M059J (cell line): ENCODE results near the gene OMG. TPM values are rescaled to one million over a fixed set of nuclear protein-coding genes. Genes with fewer than 3 reads are reported as not detected.
A peak's percentile ranks its signal among the peaks of the same experiment; 100 is the strongest.
"Not testable (repeated sequence)": the region's sequence is repeated elsewhere in the genome, so short reads cannot be mapped to it uniquely, and the experiment has no call there.

Experiments
- DNase-seq: peaks from one replicate; pipeline ENCODE4 v3.0.0-alpha.2; 2012; ENCODE audit warnings: low read depth
- total RNA-seq: library from RNA; depleted of rRNA; stranded (reverse); fragments of >200 nt; shearing (Covaris generic); gene quantifications from 2 replicates; pipeline ENCODE4 v1.2.3, GENCODE V29; 2014; rRNA removed

Gene OMG, protein sequence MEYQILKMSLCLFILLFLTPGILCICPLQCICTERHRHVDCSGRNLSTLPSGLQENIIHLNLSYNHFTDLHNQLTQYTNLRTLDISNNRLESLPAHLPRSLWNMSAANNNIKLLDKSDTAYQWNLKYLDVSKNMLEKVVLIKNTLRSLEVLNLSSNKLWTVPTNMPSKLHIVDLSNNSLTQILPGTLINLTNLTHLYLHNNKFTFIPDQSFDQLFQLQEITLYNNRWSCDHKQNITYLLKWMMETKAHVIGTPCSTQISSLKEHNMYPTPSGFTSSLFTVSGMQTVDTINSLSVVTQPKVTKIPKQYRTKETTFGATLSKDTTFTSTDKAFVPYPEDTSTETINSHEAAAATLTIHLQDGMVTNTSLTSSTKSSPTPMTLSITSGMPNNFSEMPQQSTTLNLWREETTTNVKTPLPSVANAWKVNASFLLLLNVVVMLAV
- not detected in 2 replicates for total RNA-seq

DNA sequence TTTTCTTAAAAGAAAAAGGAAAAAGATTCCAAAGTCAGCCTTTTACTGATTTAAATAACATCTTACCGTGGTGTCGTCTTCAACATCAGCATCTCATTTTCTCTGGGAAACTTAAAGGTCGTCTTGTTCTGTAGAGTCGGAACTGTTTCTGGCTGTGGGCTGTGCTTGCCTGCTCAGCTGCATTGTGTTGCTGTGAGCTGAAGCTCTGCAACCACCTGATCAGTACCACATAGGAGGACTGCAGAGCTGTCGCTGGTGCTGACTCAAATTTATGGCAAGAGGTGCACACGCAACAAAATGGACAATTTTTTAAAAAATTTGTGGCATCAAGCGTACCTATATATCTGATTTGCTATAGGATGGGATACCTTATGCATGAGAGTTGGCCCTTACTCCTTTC is at the start of gene OMG:
OMG (minus strand) TSS at position 150 of the 400 bp plus-strand sequence. CDS start 908 bp downstream, outside the sequence.
- no peak for DNase-seq

DNA sequence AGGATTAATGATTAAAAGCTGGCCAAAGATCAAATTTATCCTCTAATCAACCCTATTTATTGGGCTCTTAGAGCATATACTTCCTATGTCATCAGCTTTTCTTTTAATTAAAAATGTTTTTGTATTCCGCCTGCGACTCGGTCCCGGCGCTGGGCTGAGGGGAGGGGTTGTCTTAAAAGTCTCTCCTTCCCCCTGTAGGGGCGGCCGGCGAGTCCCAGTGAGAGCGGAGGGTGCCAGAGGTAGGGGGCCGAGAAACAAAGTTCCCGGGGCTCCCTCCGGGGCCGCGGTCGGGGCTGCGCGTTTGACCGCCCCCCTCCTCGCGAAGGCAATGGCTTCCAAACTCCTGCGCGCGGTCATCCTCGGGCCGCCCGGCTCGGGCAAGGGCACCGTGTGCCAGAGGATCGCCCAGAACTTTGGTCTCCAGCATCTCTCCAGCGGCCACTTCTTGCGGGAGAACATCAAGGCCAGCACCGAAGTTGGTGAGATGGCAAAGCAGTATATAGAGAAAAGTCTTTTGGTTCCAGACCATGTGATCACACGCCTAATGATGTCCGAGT is 48.2 kb upstream of the OMG start:
- DNase-seq, result not testable (repeated sequence)

DNA sequence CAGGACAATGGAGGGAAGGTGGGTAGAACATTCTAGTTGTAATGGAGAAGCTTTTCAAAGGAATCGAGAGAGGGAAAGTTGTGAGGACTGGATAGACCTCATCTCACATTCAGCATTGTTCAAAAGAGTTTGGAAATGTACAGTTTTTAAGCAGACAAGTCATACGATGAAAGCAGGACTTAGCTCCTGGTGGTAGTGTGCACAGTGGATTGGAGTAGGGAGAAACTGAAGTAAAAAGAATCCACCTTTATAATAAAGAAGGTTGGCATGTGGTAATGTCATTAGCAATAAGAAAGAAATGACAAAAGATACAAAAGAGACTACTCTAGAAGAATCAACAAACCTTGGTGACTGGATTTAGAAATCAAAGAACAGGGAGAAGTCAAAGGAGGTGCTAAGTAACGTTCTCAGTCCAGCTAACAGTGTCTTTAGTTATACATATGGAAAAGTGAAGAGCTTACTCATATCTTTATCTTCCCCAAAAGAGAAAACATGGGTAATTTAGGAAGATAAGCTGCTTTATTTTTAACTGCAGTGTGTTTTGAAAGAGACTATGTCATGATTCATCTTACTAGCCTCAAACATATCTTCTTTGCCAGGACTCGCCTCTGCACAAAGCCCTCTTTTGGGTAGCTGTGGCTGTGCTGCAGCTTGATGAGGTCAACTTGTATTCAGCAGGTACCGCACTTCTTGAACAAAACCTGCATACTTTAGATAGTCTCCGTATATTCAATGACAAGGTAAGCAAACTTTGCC is 43.0 kb upstream of the OMG start:
- DNase-seq, result peak; percentile 64

DNA sequence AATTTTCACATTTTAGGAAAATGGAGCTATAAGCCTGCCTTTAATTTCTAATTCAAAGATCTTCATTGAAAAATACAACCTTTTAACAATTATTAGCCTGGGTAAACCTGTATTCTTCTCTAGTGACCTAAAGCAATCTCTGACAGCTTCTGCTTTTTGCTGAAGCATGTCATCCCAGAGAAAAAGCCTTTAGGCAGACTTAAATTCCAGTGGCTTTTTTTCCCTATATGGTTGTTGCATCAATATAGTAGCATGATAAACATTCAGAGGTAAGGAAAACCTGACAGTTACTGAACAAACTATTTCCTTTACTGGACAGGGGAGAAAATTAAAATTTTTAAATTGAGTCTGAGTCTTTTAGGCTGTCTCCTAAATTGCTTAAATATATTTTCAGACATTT is 32.2 kb upstream of the OMG start:
- DNase-seq, result no peak

DNA sequence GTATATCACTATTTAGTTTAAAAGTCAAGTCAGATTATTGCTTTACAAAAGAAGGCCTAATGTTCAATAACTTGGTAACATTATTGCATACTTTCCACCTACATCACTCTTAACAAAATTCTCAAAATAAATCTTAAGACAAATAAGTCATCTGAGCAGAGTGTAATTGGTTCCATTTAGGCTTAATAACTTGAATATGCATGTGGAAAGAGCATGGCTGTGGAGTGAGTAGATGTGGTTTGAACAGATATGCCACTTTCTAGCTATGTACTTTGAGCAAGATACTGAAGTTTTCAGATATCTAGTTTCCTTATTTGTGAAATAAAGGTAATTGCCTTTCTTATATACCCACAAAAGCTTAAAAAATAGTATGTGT is 31.1 kb upstream of the OMG start:
- DNase-seq, result peak; percentile 22

DNA sequence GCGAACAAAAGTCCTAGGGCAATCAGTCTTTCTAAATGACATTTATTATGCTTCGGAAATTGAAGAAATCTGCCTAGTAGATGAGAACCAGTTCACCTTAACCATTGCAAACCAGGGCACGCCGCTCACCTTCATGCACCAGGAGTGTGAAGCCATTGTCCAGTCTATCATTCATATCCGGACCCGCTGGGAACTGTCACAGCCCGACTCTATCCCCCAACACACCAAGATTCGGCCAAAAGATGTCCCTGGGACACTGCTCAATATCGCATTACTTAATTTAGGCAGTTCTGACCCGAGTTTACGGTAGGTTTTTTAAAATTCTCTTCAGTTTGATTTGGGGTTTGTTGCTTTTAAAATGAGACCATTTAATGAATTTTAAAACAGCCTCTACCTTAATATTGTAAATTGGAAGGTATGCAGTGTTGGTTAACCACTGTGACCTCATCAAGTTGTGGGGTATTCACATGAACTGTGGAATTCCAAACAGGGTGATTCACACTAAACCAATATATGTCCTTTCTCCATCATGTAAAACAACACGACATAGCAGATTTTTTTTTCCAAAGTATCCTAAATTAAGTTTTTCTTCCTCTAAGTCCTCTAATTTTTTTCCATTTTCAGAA is 30.6 kb upstream of the OMG start:
- peak; percentile 91 for DNase-seq

DNA sequence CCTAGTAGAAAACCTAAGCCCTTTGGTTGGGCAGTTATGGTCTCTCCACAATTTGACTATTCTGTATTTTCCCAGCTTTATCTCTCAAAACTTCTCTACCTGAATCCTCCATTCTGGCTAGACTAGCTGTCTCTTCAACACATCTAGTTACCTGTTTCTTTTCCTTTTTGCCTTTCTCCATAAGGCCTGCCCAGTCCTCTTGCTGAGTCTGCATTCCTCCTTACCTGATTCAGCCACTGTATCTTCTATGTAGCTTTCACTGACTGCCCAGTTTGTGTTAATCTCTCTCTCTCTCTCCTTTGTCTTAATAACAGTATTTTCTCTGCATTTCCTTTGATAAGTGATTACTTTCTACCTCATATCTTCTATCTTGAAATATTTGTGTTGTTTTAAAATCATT is 26.5 kb upstream of the OMG start:
- no peak for DNase-seq

DNA sequence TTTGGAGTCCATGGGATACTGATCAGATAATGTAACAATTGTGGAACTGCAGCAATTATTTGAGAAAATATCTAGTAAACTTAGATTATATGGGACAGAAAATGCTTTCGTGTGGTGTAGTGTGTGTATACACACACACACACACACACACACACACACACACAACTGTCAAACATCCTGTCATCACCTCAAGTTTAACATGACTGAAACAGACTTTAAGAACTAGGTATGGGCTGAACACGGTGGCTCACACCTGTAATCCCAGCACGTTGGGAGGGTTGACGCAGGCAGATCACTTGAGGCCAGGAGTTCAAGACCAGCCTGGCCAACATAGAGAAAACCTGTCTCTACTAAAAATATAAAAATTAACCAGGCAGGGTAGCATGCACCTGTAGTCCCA is 24.9 kb upstream of the OMG start:
- DNase-seq, result no peak

DNA sequence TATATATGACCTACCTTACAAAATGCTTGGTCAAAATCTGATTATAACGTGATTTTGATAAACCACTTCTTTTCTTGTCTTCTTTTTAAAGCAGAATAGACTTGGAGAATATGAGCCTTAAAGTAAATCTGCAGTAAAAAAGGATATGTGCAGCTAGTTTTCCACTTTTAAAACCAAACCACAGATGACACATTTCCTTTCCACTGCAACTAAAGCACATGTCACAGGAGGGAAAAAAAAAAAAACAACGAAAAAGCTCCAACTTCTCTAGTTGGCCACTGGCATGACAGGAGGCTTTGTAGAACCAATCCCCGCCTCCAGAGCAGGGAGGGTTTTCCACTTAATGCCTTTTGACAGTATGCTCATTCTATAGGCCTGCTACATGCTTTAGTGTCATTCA is 24.4 kb upstream of the OMG start, which contains the start of gene EVI2A:
EVI2A (minus strand) TSS at position 142 of the 400 bp plus-strand sequence. CDS start 2,609 bp downstream, outside the sequence.
- DNase-seq, result peak; percentile 89

DNA sequence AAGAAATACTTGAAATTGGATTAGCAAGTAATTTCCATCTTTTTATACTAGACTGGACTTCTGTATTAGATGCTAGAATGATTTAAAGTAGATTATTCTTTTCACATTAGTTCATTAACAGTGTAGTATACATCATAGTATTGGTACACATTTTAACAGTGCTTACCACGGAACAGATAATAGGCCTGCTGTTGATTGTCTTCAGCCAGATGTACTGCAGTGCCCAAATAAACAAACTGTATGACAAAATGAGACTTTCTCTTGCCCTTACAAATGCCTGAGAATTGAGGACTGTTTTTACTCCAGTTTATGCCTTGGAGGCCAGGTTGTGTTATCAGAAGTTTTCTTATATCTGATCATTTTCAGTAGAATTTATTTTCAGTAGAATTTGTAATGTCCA is 23.8 kb upstream of the OMG start:
- peak; percentile 39 for DNase-seq

DNA sequence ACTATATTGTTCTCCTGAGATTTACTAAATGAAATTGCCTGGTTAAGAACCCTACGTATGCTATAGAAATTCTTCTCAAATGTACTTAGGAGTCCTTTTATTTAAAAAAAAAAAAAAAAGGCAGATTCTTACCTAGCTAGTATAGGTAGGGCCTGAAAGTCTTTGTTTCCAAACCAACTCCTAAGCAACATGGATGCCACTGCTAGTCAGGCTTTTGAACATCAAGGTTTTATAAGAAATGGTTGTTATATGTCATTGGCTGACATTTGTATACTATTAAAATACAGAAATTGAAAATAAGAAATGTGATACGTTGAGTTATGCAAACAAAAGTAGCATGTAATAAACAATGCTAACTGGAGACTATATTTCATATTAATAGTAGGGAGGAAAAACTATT is 23.2 kb upstream of the OMG start:
- DNase-seq, result no peak

DNA sequence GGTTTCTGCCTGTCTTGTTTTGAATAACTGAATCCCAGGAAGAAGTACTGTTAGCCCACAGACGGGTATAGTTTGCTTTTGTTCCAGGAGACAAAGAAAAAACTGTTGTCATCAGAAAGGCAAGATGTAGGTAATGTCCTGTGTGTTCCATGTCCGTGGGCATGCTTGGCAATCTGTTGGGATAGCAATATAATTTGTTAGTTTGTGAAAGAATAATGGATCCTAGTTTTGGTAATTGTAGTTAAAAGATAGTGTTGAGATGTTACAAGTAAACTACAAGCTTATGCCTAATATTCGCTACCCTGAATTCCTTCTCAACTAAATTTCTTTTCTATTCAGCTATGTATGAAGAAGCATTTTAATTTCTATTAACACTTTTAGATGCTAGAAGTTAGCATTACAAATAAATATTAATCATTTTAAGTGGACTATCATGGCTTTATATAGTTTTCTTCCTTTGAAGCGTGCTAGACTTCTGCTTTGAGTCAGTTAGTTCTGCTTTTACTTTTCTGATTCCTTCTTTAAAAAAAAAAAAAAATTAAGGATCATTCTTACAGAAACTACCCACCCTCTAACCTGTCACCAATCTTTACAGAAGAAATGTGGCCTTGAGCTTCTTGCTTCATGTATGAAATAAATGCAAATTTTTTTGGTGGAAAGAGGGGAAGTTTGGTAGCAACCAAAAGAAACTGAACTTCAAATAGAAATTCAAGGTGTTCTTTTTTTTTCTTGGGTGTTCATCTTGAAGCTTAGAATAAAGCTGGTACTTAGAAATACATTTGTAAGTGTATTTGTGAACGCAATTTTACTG is 22.0 kb upstream of the OMG start:
- DNase-seq, result peak; percentile 28

DNA sequence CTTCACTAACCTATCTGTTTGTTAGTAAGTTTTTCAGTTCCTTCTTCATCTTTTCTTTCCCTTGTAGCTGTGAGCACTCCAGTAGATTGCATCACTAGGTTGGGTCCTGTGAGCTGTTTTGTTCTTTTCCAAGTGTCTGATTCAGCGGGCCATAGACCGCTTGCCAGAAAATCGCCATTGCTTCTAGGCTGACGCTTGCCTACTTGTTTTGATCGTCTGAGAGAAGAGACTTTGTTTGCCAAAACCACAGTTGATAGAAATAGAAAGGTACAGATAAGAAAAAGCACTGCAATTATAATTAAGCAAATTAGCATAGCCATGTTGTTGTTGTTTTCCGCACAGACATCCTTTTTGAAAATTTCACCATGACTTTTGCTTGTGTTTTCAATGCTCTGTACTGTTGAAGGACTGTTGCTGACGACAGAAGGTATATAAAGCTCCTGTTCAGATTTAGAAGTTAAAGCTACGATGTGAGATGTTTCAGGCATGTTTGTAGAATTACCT is 21.3 kb upstream of the OMG start:
- DNase-seq, result peak; percentile 86

DNA sequence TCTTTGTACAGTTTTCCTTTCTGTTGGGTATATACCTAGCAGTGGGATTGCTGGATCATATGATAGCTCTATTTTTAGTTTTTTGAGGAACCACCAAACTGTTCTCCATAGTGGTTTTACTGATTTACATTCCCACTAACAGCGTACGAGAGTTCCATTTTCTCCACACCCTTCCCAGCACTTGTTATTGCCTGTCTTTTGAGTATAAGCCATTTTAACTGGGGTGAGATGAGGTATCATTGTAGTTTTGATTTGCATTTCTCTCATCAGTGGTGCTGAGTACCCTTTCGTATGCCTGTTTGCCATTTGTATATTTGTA is 17.7 kb upstream of the OMG start:
- DNase-seq, result no peak

DNA sequence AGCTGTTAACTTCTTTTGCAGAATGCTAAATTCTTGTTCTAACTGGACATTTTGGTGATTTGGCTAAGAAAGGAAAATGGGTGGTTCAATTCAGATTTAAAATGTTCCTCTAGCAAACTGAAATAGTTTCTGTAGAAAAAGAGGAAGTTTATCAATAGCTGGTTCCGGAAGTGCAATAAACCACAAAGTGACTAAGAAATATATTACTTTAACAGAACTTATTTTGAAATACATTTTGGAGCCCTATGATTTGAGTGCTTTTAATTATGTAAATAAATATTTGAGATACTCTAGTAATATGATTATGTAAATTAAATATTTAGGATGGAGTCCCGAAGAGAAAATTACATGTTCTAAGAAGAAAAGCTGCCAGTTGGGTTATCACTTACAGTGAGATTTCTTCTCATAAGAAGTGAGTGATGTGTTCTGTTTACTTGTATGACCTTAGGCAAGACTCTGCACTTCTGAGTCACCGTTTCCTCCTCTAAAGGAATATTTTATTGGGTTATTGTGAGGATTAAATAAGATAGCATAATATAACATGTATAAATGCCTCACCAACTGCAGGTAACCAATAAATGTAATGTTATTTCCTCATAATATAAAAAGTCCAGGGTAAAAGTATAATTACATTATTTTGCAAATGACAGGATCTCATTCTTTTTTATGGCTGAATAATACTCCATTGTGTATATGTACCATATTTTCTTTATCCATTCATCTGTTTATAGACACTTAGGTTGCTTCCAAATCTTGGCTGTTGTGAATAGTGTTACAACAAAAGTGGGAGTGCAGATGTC is 17.1 kb upstream of the OMG start, which contains the start of gene EVI2B:
EVI2B (minus strand) TSS at position 73 of the 800 bp plus-strand sequence. CDS start 8,445 bp downstream, outside the sequence.
- peak; percentile 88 for DNase-seq

DNA sequence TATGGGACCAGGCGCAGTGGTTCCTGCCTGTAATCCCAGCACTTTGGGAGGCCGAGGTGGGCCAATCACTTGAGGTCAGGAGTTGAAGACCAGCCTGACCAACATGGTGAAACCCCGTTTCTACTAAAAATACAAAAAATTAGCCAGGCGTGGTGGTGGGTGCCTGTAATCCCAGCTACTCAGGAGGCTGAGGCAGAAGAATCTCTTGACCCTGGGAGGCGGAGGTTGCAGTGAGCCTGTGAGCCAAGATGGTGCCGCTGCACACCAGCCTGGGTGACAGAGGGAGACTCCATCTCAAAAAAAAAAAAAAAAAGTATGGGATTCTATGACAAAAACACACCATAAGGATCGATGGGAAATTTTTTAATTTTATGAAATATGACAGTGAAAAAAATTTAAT is 15.2 kb upstream of the OMG start:
- not testable (repeated sequence) for DNase-seq

DNA sequence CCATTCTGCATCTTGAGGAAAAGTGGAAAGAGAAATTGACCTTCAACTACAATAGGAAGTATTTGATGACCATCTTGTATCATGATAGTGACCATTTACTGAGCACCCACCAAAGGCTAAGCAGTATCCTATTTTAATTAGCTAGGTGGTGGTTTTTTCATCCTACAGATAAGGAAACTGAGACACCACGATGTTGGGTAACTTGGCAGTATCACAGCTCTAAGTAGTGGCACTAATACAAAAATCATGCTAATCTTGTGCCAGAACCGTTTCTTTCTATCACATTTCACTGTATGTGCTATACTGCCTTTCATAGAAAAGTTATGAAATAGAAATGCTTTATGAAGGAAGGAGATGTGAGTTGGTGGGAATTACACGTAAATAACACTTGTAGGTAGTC is 14.5 kb upstream of the OMG start:
- DNase-seq, result no peak

DNA sequence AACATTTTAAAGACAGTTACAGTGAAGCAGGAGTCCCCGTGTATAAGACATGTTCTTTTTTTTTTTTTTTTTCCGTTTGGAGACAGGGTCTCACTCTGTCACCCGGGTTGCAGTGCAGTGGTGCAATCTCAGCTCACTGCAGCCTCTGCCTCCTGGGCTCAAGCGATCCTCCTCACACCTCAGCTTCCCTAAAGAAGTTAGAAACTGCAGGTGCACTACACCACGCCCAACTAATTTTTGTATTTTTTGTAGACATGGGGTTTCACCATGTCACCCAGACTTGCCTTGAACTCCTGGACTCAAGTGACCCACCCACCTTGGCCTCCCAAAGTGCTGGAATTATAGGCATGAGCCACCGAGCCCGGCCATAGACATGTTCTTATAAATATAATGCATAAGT is 13.8 kb upstream of the OMG start:
- no peak for DNase-seq

DNA sequence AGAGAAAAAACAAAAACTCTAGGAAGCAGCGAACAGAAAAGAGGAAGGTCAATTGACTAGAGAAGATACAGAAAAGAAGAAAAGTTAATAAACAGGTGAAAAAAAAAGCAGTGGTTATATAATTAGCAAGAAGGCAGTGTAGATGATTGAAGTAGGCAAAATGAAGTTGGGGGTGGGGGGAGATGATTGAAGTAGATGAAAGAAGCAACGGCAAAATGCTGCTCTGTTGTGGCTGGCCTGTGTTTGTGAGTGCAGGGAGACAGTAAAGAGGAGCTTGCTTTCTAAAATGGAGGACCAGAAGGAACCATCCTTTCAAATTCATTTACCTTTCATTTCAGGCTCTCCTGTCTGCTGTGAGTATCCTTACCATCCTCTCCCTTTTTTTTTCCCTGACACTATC is 13.2 kb upstream of the OMG start:
- DNase-seq, result no peak

DNA sequence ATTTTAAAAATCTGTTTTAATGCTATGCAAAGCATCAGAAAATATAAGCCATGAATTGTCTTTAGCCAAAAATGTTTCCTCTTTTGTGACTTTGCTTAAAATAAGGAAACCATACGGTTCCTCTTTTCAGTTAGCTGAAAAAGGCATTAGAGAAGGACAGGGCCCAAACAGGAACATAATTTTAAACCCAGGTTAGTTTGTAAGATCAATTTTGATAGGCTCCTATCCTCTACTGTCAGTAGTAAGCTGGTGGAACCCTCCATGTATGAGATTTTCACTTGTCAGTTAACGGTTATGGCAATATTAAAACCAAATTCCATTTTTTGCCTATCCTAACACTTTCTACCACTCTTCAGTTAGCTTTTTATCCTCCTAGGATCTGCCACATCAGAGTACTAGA is 12.5 kb upstream of the OMG start:
- no peak for DNase-seq
